ENCODE measurements around the gene COL8A1.

COL8A1 gene

DNA sequence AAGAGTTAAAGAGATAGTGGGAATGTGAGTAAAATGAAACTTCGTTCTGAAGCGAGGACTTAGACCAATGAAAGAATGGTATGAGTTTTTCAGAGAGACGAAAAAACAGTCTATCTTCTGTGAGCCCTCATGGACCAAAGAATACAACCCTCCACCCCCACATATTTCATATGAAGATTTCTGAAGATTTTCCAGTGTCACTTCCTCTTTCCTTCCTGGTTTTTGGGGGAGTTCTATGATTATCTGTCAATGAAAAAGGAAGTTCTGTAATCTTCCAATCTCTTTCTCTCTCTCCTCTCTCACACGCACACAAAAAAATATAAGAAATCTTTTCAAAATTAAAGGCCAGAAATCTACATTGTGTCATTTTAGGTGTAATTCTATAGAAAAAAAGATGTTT is 206.9 kb downstream of the COL8A1 start:
- DNase-seq (ENCODE audit: low spot score) = no peak

DNA sequence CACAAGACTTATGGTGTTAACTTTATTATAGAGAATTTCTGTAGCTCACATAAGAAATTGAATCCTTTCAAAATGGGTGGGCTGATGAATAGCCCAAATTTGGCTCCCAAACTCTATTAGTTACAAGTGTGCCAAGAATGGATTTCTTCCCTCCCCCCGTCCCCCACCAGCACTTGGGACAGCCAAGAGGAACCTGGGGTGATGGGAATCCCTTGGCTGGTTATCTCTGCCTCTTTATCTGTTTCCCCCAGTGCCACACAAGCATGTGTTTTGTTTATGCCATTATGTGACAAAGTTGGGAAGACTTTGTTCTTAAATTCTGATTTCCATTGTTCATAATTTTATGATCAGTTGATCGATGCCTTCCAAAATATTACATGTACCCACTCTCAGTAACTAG is 207.6 kb downstream of the COL8A1 start:
- no peak for DNase-seq (ENCODE audit: low spot score)

DNA sequence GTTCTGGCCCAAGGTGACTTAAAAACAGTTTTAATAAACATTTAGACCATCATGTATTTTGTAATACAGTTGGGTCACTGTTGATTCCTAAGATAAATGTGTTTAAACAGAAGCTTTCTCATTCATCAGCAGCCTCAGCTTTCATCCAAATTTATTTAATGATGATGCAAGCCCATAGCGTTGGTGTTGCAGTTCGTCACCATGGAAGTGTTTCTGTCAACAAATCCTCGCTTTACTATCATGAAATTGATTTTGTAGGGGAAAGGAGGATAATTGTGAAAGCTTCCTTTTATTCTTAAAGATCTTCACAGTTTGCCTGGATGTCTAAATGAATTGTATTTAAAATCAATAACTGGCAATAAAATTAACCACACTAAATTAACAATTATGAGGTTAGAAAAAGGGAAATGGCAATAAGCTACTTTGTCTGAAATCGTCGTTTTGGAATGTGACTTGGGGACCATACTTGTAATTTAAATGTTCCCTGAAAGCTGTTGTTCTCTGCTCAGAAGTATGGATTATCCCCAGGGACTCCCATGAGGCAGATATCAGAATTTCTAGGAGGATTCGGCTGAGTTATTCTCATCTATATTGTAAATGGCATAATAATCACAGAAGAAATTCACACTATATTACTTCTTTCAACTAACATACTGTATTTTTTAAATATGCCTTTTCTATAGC is 208.2 kb downstream of the COL8A1 start:
- no peak for DNase-seq (ENCODE audit: low spot score)

DNA sequence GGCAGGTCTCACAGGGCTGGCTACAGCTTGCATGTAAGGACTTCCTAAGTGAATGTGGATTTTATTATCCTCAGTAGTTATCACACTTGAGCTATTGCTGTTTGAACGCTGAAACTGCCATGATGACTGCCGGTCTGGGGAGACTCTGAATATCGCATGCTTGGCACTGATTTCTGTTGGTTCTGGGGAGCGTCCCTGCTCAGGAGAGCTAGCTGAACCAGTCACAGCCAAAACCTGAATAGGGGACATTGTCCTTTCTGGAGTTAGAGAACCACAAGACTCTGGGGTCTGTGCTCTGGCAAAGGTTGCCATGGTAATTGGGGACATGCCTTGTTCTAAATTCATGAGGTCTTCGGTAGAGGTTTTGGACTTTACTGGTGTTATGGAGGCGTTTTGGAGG is 210.0 kb downstream of the COL8A1 start:
- no peak for DNase-seq (ENCODE audit: low spot score)

All from pons (tissue), 1 donor.